NCI-H187 (cell line): ENCODE results near the gene PGC.
"Not testable (repeated sequence)": the region's sequence is repeated elsewhere in the genome, so short reads cannot be mapped to it uniquely, and the experiment has no call there.

Experiments
- DNase-seq, 2 experiments: peaks; one replicate each; lab custom pipeline; 2025; lab: John Stamatoyannopoulos, UW

The PGC gene

DNA sequence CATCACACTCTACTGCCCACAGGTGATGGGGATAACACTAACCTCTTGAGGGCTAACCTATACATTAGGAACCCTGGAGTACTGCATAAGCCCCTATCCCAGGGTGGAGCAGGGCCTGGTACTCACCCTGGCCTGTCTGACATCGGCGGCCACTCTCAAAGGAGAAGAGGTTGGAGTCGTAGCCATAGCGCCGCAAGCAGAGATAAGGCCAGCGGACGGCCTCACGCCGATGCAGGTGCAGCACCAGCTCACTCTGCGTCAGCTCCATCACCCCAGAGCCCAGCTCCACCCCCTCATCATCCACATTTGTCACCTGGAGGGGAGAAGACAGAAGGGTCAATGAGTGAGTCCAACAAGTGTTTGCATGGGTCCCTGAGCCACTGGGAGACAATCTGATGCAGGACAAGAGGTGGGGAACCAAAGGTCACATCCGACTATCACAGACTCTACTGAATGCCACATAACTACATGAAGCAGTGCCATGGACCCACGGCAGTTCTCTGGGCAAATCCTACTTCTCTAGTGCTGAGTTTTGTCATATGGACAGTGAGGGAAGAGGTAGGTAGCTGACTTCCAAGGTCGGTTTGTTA lies 28.2 kb upstream of the PGC start:
- DNase-seq: no peak

DNA sequence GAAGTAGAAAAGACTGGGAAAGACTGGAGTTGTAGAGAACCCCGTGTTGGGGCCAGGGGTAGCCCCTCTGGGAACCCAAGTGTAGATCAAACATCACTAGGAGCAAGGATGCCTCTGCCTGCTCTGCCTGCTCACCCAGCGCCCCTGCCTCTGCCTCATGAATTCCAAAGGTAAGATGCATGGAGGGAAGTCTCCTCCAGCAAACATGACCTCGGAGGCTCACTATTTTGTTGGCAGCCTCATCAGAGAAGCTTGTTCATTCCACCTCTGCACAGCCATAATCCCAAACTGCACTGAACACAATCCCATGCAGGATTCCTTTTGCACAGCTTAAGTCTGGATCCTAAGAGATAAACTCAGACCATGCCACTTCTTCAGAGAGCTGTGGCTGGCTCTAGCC lies 27.6 kb upstream of the PGC start:
- no peak for DNase-seq

DNA sequence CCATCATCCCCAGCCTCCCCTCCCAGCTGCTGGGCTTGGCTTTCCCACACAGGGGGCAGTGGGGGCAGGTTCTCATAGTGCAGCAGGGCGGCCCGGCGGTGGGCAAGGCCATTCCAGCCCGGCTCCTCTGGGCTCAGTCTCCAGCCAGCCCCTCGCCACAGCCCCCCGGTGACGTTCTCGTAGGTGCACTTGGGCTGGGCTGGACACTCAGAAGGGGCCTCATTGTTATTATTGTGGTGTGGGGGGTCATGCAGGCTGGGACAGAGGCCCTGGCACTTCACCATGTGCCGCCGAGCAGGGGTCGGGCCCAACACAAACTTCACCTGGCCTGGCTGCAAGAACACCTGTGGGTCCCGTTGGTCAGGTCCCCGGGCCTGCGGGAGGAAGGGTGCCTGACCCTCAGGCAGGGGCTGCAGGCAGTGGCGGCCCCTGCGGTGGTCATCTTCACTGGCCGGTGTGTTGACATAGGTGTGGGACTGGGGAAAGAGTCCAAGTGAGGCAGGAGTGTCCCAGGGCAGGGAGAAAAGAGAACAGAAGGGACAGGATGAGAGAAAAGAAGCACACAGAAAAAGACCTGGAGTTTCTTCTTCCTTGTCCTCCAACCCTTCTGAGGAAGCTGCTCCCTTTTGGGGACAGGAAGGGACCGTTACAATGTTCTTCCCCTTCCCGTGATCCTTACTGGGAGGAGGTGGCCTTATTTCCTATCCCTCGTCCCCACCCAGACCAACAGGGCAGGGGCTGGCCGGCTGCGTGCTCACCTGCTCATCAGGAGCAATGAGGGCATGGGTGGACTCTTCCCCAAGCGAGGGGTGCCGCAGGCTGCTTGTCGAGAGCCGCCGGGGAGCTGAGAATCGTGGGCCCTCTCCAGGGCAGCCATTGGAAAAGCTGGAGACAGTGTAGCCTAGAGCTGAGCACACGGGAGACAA lies 24.1 kb upstream of the PGC start:
- no peak for DNase-seq

DNA sequence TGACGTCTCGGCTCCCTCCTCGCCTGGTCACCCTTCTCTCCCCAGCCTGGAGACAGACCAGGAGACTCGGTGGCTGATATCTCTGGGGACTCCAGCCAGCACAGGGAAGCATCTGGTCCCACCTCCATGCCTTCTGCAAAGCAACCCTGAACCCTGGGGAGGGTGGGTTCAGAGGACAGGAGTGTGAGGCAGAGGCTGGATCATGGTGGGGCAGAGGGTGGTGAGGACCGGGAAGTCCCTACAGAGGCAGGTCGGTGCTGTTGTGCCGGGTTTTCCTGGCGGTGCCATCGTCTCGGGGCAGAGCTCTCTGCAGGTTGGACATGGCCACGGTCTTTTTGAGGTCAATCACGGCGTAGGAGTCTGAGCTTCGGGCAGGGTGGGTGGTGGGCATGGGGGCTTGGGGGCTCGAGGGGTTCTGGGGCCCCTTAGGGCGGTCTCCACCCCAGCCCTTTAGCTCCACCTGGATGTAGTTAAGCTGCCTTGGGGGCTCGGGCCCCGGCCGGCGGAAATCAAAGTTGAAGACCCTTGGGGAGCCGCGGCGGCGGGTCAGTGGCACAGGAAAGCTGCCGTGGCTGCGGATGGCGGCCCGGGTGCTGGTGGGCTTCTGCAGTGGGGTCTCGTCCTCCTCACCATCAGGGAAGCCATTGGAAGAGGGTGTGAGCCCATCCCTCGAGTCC lies 23.3 kb upstream of the PGC start:
- no peak for DNase-seq

DNA sequence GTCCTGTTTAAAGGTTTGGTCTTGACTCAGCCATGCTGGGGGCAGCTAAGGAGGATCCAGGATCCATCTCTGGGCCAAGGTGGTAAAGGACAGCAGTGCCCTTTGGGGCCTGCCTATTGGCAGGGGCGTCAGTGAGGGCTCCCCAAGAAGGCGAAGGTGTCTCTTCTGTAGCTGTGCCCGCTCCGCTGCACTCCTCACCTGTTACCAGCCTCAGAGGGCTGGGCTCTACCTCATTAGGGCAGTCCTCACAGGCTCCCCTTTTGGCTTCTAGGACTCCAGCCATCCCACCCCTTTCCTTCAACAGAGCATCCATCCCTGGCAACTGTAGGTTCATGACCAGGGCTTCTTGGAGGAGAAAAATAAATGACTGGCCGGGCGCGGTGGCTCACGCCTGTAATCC lies 22.2 kb upstream of the PGC start:
- DNase-seq: no peak

DNA sequence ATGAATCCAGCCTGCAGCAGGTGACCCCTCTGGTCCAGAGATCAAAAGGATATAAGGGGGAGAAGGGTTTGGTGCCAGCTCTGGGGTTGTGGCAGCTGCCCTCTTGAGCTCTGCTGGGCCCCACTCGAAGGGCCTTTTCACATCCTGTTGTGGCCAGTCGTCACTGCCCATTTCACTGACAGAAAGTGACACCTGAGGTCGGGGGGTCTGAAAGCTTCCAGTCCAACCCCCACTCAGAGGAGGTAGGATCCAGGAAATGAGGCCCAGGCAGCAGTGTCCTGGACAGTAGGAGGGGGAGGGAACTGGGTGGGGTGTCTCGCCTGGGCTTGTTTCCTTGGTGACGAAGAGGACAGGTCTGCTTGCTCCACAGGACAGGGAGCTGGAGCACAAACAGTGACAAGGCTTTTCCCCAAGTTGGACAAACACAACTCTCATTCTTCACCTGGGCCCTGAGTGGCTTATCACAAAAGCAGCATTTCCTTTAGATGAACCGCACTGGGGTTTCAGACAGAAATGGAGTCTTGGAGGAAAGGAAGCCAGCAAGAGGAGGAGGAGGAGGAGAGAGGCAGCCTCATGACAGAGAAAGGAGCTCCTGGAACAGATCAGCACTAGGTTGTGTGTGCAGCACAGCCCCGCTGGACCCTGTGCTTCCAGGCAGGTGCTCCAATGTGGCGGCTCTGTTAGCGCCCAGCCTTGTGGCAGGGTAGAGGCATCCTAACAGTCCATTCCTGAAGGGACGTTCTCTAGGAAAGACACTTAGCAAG lies 21.5 kb upstream of the PGC start:
- DNase-seq: no peak

DNA sequence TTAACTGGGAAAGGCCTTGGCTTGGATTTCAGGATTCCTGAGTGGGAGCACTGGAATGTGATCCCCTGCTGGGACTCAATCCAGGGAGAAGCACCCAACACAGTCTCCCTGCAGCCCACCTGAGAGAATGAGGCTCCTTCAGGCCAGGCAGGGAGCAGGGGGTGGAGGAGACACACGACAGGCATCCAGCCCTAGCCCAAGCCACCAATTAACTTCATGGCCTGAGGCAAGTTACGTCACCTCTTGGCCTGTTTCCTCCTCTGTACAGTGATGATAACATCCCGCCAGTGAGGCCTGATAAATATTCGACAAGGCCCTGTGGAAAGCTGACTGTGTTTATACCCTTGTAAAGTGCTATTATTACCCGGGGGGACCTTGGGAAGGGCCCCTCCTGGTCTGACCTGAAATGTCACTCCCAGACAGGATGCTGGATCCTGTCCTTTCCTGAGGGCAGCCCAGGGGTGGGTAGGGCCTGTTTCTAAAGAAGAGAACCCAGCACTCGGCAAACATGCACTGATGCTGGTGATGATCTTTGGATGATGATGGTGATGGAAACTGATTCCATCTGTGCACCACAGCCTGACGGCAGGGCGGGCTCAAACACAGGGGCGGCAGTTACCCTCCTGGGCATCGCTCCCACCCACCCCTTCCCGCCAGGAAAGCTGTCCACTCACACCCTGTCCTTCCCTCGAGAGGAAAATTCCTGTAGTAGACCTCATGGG lies 20.1 kb upstream of the PGC start:
- DNase-seq: no peak

DNA sequence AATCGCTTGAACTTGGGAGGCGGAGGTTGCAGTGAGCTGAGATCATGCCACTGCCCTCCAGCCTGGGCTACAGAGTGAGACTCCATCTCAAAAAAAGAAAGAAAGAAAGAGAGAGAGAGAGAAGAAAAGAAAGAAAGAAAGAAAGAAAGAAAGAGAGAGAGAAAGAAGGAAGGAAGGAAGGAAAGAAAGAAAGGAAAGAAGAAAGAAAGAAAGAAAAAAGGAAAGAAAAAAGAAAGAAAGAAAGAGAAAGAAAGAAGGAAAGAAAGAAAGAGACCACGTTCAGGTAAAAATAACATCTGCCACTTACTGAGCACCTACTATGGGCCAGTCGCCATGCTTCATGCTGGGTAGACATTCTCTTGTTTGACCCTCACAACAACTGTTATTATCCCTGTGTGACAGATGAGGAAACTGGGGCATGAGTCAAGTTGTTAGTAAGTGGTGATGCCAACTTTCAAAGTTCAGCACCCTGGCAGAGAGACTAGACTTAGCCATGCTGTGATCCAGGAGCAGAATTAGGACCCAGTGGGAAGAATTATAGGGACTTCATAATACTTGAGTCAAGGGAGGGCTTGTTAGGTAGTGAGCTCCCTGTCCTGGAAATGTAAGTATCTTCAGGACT lies 19.0 kb upstream of the PGC start:
- DNase-seq: not testable (repeated sequence)

DNA sequence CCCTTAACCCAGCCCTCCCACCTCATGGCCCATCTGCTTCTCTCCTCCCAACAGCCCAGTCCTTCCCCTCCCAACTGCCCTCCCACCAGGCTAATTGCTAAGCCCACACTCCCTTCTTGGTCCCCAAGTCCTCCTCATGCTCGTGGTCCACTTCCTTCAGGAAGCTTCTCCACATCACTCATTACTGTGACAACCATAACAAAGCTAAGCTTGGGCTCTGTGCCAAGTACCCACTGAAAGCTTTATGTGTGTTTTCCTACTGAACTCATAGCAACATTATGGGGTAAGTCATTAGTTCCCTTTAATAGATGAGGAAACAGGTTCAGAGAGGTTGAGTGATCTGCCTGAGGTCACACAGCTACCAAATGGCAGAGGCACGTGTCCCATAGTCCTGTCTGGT lies 16.3 kb upstream of the PGC start:
- no peak for DNase-seq

DNA sequence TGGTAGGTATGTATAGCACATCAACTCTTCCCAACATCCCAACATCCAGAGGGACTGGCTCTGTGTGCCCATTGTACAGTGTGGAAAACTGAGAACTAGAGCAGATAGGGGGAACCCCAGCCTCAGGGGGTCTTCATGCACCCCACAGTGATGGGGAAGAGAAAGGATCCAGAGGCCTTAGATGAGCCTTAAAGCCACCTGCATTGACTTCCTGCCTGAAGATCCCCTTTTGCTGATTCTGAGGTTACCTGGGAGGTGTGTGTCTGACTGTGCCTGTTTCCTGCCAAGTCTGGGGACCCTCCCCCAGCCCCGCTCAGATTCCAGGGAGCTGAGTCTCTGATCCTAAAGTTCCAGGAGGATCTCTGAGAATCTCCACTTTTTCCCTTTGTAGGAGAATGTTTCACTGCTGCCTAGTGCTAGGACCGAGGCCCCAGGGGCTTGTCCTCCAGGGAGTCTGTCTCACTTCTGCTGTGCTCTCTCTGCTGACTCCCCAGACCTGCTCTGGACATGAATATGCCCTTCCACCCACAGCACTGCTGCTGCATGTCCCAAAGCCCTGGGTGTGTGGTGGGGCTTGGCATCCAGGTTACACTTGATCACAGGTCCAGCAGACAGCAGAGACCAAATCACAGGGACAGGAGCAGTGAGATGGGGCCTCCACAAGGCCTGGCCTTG lies 12.8 kb upstream of the PGC start:
- DNase-seq: no peak

DNA sequence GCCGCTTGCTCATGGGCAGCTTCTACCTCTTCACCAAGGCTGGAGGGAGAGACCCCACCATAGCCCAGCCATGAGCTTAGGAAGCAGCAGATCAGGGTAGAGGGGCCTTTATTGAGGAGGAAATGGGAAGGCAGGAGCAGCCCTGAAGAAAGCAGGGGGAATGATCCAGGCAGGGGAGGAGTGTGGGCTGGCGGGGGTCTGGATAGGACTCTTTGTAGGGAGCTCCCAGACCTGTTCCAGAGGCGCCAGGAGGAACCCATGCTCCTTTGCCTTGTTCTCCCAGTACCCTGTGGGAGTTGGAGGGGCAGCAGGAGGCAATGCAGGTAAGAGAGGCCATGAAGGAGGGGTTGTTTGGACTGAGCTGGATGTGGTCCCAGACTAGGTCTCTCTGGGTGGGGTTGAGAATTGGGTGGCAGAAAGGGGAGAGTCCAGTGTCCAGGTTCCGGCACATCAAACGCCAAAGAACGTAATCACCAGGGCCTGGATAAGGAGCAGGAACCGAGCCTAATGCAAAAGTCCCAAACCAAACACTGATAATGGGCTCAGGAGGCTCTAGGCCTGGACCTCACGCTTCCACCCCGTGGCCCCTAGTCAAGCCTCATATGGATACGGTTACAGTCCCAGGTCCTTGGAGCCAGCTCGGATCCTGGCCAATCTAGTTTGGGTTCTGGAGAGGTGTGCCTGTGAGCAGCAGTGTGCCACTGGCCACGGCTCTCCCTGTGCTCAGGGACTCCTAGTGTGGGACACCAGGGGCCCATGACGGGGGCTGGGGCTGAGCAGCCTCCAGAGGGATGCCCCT lies 12.1 kb upstream of the PGC start:
- DNase-seq: no peak

DNA sequence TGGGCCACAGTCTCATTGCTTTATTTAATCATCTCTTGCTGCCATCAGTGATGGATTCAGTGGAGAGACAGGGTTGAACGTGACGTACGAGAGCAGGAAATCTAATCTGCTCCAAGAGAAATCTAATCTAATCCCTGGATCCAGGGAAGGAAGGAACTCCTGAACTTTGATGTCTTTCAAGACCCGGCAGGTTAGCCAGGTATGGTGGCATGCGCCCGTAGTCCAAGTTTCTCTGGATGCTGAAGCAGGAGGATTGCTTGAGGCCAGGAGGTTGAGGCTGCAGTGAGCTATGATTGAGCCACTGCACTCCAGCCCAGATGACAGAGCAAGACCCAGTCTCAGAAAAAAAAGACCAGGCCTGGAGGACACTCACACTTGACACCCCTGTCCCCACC lies 11.4 kb upstream of the PGC start:
- DNase-seq: no peak

DNA sequence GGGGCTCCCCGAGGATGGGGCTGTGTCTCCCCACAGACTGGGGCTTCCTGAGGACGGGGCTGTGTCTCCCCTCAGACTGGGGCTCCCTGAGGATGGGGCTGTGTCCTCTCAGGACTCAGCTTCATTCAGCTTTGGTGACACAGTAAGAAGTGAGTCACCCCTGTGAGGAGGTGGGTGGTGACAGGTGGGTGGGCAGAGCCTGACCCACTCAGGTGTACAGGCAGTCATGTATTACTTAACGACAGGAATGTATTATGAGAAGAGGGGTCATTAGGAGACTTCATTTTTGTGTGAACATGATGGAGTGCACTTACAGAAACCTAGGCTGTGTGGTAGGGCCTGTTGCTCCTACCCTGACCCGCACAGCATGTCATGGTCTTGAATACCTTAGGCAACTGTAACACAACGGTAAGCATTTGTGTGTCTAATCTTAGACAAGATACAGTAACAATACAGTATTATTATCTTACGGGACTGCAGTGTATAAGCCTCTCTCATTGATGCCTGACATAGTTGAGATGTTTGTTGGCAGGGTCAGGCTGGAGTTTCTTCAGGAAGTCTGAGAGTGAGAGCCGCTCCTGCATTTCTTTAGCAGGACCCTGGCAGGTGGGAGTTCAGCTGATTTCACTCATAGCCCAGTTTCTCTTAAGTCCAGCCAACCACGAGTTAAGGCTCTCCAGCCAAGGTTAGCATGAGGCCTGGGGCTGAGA lies 10.9 kb upstream of the PGC start:
- no peak for DNase-seq

DNA sequence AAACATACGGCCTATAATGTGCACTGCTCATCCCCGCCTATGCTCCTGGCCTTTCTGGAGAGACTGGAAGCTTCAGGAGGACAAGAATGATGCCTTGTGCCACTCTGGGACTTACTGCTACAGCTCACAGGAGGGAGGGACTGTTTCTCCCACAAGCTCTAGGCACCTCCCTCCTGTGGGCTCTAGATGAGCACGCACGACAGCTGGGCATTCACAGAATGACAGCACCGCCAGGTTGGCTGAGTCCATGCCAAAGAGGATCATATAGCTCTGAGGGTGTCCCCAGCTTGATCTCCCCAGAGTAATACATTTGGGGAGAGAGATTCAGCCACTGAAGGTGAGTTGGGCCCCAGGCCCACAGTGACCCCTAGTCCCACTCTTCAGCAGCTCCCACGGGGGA lies 10.1 kb upstream of the PGC start:
- DNase-seq: no peak

DNA sequence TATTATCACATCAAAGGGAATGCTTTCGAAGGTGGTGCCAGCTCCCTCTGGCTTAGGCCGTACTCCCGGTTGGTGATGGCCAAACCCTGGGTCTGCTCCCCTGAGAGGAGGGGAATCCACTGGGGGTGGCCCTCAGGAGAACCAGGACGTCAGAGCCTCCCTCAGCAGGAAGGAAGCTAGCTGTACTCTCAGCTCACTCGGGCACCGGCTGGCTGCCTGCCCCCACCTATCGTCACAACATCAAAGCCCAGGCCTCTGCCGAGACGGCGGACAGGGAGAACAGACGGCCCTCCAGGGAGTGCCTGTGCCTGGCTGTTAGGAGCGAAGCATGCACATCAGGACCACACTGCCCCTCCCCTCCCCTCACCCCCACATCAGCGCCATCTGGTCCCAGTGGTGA lies 9.2 kb upstream of the PGC start:
- no peak for DNase-seq

DNA sequence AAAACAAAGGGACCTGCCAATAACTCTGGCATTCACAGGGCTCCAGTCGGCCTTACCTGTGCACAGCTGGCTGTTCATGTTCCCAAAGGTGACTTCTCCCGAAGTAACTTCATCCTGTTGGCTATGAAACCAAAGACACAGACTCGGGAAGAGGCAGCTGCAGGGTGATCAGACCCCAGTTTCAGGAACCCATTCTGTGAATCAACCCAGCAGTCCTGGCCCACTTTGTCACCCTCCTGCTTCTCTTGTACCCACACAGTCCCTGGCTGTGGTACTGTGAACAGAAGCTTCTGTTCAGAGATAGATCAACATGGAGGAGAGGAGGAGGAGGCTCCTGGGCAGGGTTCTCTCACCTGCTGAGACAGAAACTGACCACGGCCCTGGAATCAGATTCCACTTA lies 8.7 kb upstream of the PGC start:
- no peak for DNase-seq

DNA sequence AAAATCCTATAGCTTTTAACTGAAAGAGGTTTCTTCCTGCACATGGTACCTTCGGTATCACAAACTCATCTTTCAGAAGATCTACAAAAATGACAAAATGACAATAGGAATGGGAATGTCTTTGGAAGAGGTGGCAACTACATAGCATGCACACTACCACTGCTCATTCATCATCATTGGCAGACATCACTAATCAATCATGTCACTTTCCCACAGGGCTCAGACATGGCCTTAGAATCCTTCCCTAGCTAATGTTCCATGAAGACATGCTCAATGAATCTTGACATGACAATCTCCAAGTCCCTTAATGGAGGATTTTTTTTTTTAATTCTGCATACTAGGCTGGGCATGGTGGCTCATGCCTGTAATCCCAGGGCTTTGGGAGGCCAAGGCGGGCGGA lies 3.2 kb upstream of the PGC start:
- DNase-seq: no peak

DNA sequence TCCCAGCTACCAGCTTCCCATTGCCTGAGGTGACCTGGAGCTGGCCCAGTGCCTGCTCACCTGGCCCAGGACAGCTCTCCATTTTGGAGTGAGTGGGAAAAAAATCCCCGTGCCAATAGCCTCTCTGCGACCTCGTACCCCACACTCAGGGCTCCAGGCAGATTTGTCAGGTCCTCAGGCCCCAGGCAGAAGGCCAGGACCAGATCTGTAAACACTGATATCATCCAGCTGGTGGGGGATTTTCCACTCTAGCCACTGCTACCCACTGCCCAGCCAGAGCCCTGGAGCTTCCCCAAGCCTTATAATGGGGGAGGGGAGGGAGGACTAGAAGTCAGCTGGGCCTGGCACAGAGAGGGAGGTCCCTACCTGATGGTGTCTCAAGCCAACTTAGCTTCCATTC lies 1.3 kb upstream of the PGC start:
- no peak for DNase-seq

DNA sequence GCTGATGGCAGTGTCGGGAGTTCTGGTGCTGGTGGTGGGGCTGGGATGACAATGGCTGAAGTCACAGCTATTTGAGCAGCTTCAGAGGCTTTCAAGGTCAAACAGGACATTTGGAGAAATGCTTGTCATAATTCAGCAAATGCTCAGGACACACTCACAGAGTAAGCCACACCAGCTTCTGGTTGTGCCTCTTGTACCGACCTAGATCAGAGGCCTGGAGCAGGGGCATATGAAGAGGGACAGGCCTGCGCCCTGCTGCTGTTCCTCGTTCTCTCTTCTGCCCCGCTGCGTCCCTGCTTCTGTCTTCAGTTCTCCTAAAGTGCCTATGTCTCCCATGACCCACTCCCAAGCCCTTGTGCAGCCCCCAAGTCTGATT lies 893 bp upstream of the PGC start:
- no peak for DNase-seq
